ENCODE results near the gene FECH. TPM values are rescaled to one million over a fixed set of nuclear protein-coding genes. Genes with fewer than 3 reads are reported as not detected.

The FECH gene
- total RNA-seq, 4 donors from 2014 or later: 19.3 to 25.0 (median 21.9) TPM

DNA sequence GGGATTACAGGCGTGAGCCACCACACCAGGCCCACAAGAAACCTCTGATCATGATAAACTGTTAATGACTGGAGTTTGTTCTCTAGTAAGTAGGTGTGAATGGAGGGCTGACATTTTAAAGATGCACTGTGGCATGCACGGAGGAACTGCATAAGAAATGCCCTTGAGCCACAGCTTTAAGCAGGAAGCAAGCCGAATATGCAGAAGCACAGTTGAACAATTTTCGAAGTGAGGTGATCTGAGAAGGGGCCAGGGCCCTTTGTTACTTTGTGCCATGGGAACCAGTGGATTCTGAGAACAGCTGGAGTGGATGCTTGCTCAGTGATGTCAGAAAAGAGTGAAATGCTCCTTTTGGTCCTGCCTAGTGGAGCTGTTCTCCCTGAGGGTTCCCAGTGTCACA is 16.3 kb downstream of the FECH start:
- TF ChIP-seq POLR2A (IDR thresholded peaks at IDR 0.05): no peak
- TF ChIP-seq CTCF (IDR thresholded peaks at IDR 0.05): no peak
- no peak overlapping the region for H3K27ac ChIP-seq
- no peaks in the 10 kb centered on the region for H3K9me3 ChIP-seq
- no peaks in the 10 kb centered on the region for H3K27me3 ChIP-seq
- no peak overlapping the region for H3K4me3 ChIP-seq
- no peaks in the 10 kb centered on the region for H3K4me1 ChIP-seq
- peaks cover 0 to 38% (median 0%) of the 10 kb centered on the region in 3 donors for H3K36me3 ChIP-seq
- DNase-seq: no peak

GRCh38 chr18:57569133-57569532 is 17.4 kb downstream of the FECH start:
- H3K4me3 ChIP-seq: no peak overlapping the region
- H3K4me1 ChIP-seq: no peaks in the 10 kb centered on the region
- no peaks in the 10 kb centered on the region for H3K27me3 ChIP-seq
- no peak for DNase-seq
- no peak overlapping the region for H3K27ac ChIP-seq
- no peaks in the 10 kb centered on the region for H3K9me3 ChIP-seq
- TF ChIP-seq CTCF (IDR thresholded peaks at IDR 0.05) (no peak), POLR2A (IDR thresholded peaks at IDR 0.05) (no peak)
- peaks cover 0 to 38% (median 0%) of the 10 kb centered on the region in 3 donors for H3K36me3 ChIP-seq

DNA sequence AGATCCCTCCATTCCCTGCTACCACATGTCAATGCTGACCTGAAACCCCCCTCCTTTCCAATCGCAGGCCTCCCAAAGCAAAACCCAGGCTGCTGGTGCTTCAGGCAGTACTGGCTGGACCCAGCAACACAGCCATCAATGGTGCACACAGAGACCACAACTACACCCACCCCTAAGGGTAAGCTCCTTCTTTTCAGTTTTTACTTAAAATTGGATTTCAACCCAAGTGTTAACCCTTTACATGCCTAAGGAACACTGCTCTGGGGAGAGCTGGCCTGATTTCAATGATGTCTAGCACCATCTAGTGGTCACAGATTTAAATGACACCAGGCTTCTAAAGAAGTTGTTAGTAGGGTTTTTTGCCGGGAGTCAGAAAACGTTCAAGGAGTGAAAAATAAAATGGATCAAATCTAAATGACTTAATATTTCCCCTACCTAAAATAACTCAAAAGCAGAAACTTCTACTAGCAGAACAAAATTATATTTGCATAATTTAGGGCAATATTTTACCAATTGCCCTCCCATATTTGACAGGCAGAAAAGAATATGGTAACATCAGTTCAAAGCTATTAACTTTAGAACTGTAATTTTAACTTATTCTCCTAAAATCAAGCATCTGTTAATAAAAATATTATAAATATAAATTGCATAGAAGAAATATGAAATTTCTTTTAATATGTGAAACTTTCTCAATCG is 24.6 kb downstream of the FECH start:
- TF ChIP-seq POLR2A (IDR thresholded peaks at IDR 0.05) (no peak), CTCF (IDR thresholded peaks at IDR 0.05) (peak; percentile 40 to 87 (median 78))
- Histone ChIP-seq H3K4me1 (peaks cover 0 to 4% (median 0%) of the 10 kb centered on the region in 4 donors), H3K27me3 (no peaks in the 10 kb centered on the region), H3K36me3 (peaks cover 0 to 23% (median 0%) of the 10 kb centered on the region in 3 donors), H3K4me3 (no peak overlapping the region), H3K27ac (no peak overlapping the region), H3K9me3 (no peaks in the 10 kb centered on the region)
- no peak for DNase-seq

DNA sequence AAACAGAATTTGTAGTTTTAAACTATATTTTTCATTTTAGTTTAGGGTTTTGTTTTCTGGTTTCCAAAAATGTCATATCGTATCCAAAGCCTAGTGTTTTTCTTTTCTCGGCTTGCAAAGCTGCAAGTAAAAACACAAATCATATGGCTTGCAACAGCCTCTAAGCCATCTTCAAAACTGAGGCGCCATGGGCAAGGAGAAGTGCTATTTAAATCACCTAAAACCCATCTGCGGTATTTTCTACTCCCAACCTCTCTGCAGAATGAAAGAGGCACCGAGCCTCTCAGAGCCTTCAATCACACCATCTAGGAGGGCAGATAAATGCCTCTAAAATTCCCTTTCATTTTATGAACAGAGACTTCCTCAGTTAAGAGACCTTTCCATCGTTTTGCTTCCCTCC is 25.2 kb downstream of the FECH start:
- H3K4me3 ChIP-seq: no peak overlapping the region
- no peak overlapping the region for H3K27ac ChIP-seq
- peaks cover 0 to 19% (median 0%) of the 10 kb centered on the region in 3 donors for H3K36me3 ChIP-seq
- peaks cover 0 to 4% (median 0%) of the 10 kb centered on the region in 4 donors for H3K4me1 ChIP-seq
- no peaks in the 10 kb centered on the region for H3K9me3 ChIP-seq
- no peak for DNase-seq
- no peaks in the 10 kb centered on the region for H3K27me3 ChIP-seq
- TF ChIP-seq CTCF (IDR thresholded peaks at IDR 0.05) (no peak), POLR2A (IDR thresholded peaks at IDR 0.05) (no peak)

GRCh38 chr18:57559314-57559713 is 27.2 kb downstream of the FECH start:
- TF ChIP-seq POLR2A (IDR thresholded peaks at IDR 0.05) (no peak), CTCF (IDR thresholded peaks at IDR 0.05) (no peak)
- Histone ChIP-seq H3K27me3 (no peaks in the 10 kb centered on the region), H3K36me3 (peaks cover 0 to 23% (median 0%) of the 10 kb centered on the region in 3 donors), H3K4me1 (peaks cover 0 to 4% (median 0%) of the 10 kb centered on the region in 4 donors), H3K4me3 (no peak overlapping the region), H3K27ac (no peak overlapping the region), H3K9me3 (no peaks in the 10 kb centered on the region)
- no peak for DNase-seq
